SU-DHL-6 (cell line): ENCODE results near the gene TNN.

Experiments used
- H2AFZ ChIP-seq: fragments of 200-600 bp; sonication (generic); 2 replicates; pipeline ENCODE4 v1.6.1; 2014; ENCODE audit warnings: low read depth, mild to moderate bottlenecking, moderate library complexity, mixed read lengths, antibody characterized with exemption, low read length; ENCODE audit not compliant: severe bottlenecking
- H3F3A ChIP-seq: fragments of 200-600 bp; shearing (Covaris generic); 2 replicates; pipeline ENCODE4 v1.6.0; 2016; ENCODE audit warnings: antibody characterized with exemption, mild to moderate bottlenecking; ENCODE audit not compliant: insufficient read depth
- H3K27ac ChIP-seq: fragments of 200-600 bp; sonication (generic); 2 replicates; pipeline ENCODE4 v1.5.1; 2016; ENCODE audit warnings: low read depth, mild to moderate bottlenecking, low read length, moderate library complexity, mixed read lengths
- H3K27me3 ChIP-seq: fragments of 200-600 bp; sonication (generic), shearing (Covaris generic); 2 replicates; pipeline ENCODE4 v1.6.0; 2014; ENCODE audit warnings: mild to moderate bottlenecking, low read length
- H3K36me3 ChIP-seq: fragments of 200-600 bp; sonication (generic); 2 replicates; pipeline ENCODE4 v1.6.1; 2014; ENCODE audit warnings: mild to moderate bottlenecking, low read length, mixed read lengths
- H3K4me2 ChIP-seq: fragments of 300-600, 200-600 bp; shearing (Covaris generic), sonication (generic); 2 replicates; pipeline ENCODE4 v1.6.0; 2014; ENCODE audit warnings: low read length, low read depth, mild to moderate bottlenecking; ENCODE audit not compliant: poor library complexity, severe bottlenecking
- H3K4me3 ChIP-seq: fragments of 200-600 bp; sonication (generic); 2 replicates; pipeline ENCODE4 v1.5.1; 2014; ENCODE audit warnings: antibody characterized with exemption, low read length, mild to moderate bottlenecking, mixed read lengths; ENCODE audit not compliant: insufficient read depth, poor library complexity, severe bottlenecking
- H3K79me2 ChIP-seq: fragments of 200-600 bp; sonication (generic); 2 replicates; pipeline ENCODE4 v1.6.1; 2014; ENCODE audit warnings: mild to moderate bottlenecking, low read length, moderate library complexity; ENCODE audit not compliant: insufficient read depth
- H3K9ac ChIP-seq: fragments of 200-600 bp; sonication (generic); 2 replicates; pipeline ENCODE4 v1.7.0; 2014; ENCODE audit warnings: mild to moderate bottlenecking, low read length
- H3K9me2 ChIP-seq: fragments of 200-600 bp; sonication (generic); replicated peaks from 2 replicates; pipeline ENCODE4 v1.6.1; 2014; ENCODE audit warnings: low read length; ENCODE audit not compliant: insufficient read depth
- H3K9me3 ChIP-seq: fragments of 200-600 bp; sonication (generic); 2 replicates; pipeline ENCODE4 v1.6.1; 2014; ENCODE audit warnings: low read length, mixed read lengths; ENCODE audit not compliant: insufficient read depth
- H4K20me1 ChIP-seq: fragments of 200-600 bp; sonication (generic); 2 replicates; pipeline ENCODE4 v1.6.1; 2014; ENCODE audit warnings: low read depth, mild to moderate bottlenecking, antibody characterized with exemption, low read length, moderate library complexity, mixed read lengths
- CTCF ChIP-seq: fragments of 200-600 bp; sonication (generic); IDR thresholded peaks from one replicate; pipeline ENCODE4 v1.5.1; 2017; ENCODE audit warnings: antibody characterized with exemption, mild to moderate bottlenecking, low read length, moderate library complexity; ENCODE audit not compliant: insufficient read depth, poor library complexity, severe bottlenecking
- EZH2phosphoT487 ChIP-seq: fragments of 200-600 bp; sonication (generic), shearing (Covaris generic); conservative IDR thresholded peaks from 2 replicates; pipeline ENCODE4 v1.6.1; 2018; ENCODE audit warnings: mild to moderate bottlenecking, antibody characterized with exemption, low read length, moderate library complexity, mixed read lengths

Gene TNN

GRCh38 chr1:175114996-175115395 lies 47.4 kb downstream of the TNN start:
- Histone ChIP-seq H3K9me3 (no peaks in the 10 kb centered on the region), H4K20me1 (no peaks in the 10 kb centered on the region), H3K27ac (no peak overlapping the region), H2AFZ (no peak overlapping the region), H3K4me3 (no peak overlapping the region), H3K9me2 (no peaks in the 10 kb centered on the region), H3F3A (no peaks in the 10 kb centered on the region), H3K4me2 (no peak overlapping the region), H3K27me3 (no peaks in the 10 kb centered on the region), H3K36me3 (no peaks in the 10 kb centered on the region), H3K9ac (no peak overlapping the region), H3K79me2 (no peaks in the 10 kb centered on the region)
- TF ChIP-seq EZH2phosphoT487 (no peak), CTCF (no peak)

GRCh38 chr1:175116210-175116798 lies 48.7 kb downstream of the TNN start:
- Histone ChIP-seq H3F3A (no peaks in the 10 kb centered on the region), H3K27me3 (no peaks in the 10 kb centered on the region), H3K9me2 (no peaks in the 10 kb centered on the region), H3K4me2 (no peak overlapping the region), H3K79me2 (no peaks in the 10 kb centered on the region), H3K27ac (no peak overlapping the region), H2AFZ (no peak overlapping the region), H4K20me1 (no peaks in the 10 kb centered on the region), H3K9me3 (no peaks in the 10 kb centered on the region), H3K4me3 (no peak overlapping the region), H3K9ac (no peak overlapping the region), H3K36me3 (no peaks in the 10 kb centered on the region)
- TF ChIP-seq EZH2phosphoT487 (no peak), CTCF (no peak)

- no peaks in the 10 kb centered on the region for H3K9me2 ChIP-seq
- no peaks in the 10 kb centered on the region for H3K79me2 ChIP-seq
- H3K27ac ChIP-seq: no peak overlapping the region
- H4K20me1 ChIP-seq: no peaks in the 10 kb centered on the region
- no peak overlapping the region for H3K4me2 ChIP-seq
- H2AFZ ChIP-seq: no peak overlapping the region
- H3K9ac ChIP-seq: no peak overlapping the region
- no peaks in the 10 kb centered on the region for H3K36me3 ChIP-seq
- no peaks in the 10 kb centered on the region for H3K9me3 ChIP-seq
- no peak for TF ChIP-seq EZH2phosphoT487
- TF ChIP-seq CTCF: no peak
- H3F3A ChIP-seq: no peaks in the 10 kb centered on the region
- H3K27me3 ChIP-seq: no peaks in the 10 kb centered on the region
- no peak overlapping the region for H3K4me3 ChIP-seq
Measured at GRCh38 chr1:175116903-175117302, 49.3 kb downstream of the TNN start.
